Stimulated activated CD4-positive, alpha-beta T cell treated with anti-CD3 and anti-CD28 coated beads, Interleukin-1b, Interleukin-23, amount 100 ng/mL, for 48 hours (primary cell): ENCODE results near the gene CDH24.

Source experiments
- DNase-seq: peaks from one replicate; pipeline ENCODE4 v3.0.0-alpha.2; 2020

The CDH24 gene

DNA sequence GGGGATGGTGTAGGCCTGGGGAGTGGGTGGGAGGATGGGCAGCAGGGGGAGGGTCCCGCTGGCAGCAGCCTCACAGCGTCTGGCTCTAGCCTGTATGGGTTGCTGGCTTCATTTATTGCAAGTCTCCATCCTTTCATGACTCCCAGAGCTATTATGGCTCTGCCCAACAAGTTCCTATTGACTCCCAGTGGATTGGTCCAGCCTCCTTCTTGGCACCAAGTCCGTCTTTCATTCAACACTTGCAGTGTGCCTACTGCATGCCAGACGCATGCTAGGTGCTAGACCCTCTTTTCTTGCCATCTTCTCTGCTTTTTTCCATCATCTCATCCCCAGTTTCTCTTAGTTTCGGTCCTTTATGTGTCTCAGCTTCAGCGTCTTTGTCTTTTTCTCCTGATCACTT lies 14.2 kb downstream of the CDH24 start:
- DNase-seq: no peak

DNA sequence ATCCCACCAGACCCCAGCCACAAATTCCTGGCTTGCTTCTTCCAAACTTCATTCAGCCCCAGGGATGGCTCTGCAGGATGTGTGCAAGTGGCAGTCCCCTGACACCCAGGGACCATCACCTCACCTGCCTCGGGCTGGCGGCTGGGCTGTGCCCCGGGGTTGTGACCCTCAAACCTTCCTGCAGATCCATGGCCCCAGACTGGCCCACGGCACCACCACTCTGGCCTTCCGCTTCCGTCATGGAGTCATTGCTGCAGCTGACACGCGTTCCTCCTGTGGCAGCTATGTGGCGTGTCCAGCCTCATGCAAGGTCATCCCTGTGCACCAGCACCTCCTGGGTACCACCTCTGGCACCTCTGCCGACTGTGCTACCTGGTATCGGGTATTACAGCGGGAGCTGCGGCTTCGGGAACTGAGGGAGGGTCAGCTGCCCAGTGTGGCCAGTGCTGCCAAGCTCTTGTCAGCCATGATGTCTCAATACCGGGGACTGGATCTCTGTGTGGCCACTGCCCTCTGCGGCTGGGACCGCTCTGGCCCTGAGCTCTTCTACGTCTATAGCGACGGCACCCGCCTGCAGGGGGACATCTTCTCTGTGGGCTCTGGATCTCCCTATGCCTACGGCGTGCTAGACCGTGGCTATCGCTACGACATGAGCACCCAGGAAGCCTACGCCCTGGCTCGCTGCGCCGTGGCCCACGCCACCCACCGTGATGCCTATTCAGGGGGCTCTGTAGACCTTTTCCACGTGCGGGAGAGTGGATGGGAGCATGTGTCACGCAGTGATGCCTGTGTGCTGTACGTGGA lies 15.0 kb downstream of the CDH24 start, which contains the start of gene PSMB11:
Gene PSMB11 (plus strand): TSS at position 51 of the 804 bp plus-strand sequence. CDS start 14 bp downstream, at position 65.
- no peak for DNase-seq

DNA sequence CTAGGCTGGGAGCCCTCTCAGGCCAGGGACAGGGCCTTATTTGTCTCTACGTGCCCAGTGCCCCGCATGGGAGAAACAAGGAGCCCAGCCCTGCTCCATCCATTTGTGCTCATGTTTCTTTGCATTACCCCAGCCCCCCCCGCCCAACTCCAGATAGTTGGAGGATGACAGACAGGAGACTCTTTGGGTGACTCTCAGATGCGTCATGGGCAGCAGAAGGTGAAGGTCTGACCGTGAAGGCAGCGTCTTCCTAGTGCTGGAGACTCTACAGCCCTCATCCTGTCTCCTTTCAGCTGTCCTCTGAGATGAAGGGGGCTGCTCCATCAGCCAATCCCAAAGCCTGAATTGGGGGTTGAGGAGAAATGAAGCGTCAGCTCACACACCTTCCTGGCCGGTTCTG lies 15.6 kb downstream of the CDH24 start:
- DNase-seq: no peak

- DNase-seq: no peak
Observed at GRCh38 chr14:23040100-23040499, 17.2 kb downstream of the CDH24 start.

DNA sequence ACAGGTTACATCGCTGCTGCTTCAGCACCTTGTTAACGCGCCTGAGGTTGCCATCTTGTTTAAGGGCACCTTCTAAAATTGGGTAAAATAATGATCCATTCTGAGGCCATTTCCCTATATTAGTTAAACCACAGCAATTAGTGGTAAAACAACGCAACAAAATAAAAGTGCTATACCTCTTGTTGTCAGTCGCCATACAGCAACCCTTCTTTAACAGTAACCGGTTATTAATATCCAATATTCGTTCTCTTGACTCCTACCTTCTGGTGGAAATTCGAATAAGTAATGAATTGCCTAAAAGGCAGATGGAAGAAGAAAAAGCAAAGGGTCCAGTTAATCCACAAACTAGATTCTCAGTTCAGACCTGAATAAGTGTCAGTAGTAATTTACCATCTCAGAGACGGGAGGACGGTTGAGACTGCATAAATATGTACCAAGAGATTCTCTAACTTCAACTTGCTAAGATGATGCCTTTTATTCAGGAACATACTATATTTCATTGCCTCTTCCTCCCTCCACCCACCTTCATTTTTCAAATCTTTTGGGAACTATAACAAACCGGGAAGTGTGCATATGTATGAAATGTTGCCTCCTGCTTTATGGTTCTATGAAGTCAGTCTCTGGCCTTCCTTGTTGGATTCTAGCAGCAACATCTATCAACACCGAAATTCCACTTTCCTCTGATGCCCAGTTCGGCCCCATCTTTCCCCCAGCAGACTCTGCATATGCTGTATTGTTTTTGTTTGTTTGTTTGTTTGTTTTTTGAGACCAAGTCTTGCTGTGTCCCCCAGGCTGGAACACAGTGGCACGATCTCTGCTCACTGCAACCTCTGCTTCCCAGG lies 21.8 kb downstream of the CDH24 start:
- no peak for DNase-seq

GRCh38 chr14:23034498-23035302 lies 22.6 kb downstream of the CDH24 start, which contains the start of gene PSMB5:
TSS of gene PSMB5 (minus strand) at chr14:23034900. CDS start at chr14:23034881, 19 bp downstream.
- peak; percentile 91 for DNase-seq

- DNase-seq: no peak
Observed at GRCh38 chr14:23033801-23034497, 23.4 kb downstream of the CDH24 start.

- DNase-seq: no peak
Observed at GRCh38 chr14:23033251-23033727, 24.0 kb downstream of the CDH24 start.

DNA sequence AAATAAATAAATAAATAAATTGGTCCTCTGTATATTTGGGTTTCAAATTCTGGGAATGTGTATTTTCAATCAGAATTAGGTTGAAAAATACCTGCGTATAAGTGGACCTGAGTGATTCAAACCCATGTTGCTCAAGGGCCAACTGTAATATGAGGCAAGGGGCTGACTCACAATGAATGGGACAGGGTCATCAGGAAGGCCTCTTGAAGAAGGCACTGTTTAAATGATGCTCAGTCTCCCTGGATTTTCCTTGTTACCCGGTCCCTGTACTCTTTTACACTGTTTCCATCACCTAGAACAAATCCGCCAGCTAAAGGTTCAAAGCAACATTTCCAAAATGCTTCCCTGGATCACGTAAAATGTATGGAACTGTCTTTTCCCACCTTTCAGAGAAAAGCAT lies 26.4 kb downstream of the CDH24 start:
- DNase-seq: no peak

GRCh38 chr14:23028799-23029198 lies 28.5 kb downstream of the CDH24 start:
- DNase-seq: peak; percentile 23

- DNase-seq: peak; percentile 31
Observed at GRCh38 chr14:23025151-23025814, 32.0 kb downstream of the CDH24 start.

- DNase-seq: no peak
Observed at GRCh38 chr14:23024612-23025075, 32.7 kb downstream of the CDH24 start.

DNA sequence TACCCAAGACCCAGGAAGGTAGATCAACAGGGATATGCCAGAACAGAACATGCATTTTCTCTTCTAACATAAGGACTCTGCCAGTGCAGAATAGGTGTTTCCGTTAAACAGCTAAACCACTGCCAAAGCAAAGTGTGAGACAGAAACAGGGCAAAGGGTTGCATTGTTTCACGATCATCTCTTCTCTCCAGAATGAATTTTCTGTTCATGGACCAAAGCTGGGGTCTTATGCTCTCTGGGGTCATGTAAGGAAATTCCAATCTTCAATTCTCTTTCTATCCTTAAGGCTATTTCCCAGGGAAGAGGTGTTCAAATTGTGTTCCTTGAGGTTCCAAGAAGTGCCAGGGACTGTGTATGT lies 33.5 kb downstream of the CDH24 start:
- no peak for DNase-seq

DNA sequence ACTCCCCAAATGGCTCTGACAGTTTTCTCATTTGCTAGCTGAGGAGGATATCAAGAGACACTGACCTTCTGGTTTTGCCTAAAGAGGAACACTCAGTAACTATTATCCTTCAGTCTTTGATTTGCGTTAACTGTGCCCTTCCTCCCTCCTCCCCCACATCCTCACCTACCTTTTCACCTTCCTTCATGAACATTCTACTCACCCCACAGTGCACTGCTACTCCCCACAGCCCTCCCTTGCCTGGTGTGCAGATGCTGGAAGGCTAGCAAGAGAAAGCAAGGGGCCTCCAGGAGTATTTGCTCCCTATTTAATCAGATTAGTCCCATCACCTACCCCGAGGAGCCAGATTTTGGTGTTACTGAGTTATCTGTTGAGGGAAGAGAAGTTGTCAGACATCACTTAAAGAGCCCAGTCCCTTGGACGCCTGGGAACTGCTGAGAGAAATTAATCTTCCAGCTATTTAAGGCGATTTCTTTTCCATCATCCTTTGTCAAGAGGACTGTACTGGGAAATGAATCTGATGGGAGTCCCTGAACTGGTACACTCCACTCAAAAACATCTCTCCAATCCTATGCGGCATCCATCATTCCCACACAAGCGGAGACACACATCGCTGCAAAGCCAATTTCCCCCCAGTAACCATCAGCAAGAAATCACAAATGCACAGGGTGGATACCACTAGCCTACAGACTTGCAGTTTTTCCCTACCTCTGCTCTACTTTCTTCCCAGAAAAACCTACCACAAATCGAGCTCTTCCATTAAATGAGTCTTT lies 34.1 kb downstream of the CDH24 start:
- DNase-seq: no peak

GRCh38 chr14:23021889-23022442 lies 35.4 kb downstream of the CDH24 start:
- DNase-seq: no peak

DNA sequence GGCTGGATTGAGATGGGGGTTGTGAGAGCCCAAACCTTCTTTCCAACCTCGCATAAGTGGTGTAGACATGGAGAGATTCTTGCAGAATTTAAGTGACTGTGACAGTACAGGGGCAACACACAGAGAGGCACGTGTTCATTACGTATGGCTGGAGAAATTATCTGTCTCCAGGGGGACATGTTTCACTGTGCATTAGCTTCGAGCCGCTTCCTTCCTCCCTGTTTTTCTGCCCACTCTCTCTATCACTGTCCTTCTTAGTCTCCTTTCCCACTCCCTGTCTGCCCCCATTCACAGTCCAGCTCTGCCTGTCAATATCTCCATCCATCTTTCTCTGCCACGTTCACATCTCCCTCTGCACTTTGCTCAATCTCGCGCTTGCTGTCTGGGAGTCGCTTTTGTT lies 35.9 kb downstream of the CDH24 start:
- no peak for DNase-seq

DNA sequence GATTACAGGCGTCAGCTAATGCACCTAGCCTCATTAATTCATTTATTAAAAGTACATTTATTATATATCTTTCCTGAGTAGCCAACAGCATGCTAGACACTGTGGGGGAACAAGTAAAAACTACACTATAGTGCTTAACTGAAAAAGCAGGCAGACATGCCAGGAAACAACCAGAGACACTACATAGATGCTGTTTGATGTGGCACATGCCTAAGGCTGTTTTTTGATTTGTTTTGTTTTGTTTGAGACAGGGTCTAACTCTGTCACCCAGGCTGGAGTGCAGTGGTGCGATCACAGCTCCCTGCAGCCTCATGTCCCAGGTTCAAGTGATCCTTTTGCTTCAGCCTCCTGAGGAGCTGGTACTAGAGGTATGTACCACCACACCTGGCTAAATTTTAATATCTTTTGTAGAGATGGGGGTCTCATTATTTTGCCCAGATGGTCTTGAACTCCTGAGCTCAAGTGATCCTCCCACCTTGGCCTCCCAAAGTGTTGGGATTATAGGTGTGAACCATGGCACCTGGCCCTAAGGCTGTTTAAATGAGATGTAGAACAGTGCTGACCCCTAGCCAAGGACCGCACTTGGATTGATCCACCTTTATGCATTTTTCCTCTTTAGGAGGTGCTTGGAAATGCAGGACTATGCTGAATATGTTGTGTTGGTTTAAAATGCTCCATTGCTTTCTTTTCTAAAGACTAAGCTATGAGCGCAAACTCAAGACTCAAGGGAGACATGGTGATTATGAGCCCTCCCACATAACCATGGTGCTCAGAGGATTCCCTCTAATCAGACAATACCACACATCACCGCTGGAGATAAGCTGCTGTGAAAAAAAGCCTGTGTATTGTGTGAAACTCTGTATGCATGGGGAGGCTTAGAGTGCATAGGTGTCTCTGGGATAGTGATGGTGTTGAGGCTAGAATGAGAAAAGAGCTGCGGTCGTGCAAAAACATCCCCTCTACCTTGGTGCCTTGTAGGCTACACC lies 36.9 kb downstream of the CDH24 start:
- DNase-seq: no peak

- DNase-seq: no peak
Observed at GRCh38 chr14:23018107-23018506, 39.2 kb downstream of the CDH24 start.

DNA sequence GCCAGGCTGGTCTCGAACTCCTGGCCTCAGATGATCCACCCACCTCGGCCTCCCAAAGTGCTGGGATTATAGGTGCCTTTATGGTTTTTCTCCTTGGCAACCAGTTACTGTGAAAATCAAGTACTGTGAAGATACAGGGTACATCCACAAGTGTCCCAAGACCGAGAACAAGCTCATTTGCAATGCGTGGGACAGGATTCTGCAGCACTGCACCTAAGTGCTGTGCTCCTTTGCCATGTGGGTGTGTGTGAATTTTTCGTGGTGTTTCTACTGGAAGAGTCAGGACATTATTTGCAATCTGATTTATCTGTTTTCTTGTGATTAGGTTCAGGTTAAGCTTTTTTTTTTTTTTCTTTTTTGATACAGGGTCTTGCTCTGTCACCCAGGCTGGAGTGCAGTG lies 40.2 kb downstream of the CDH24 start:
- DNase-seq: no peak
